Measurements from ENCODE around the gene KPNA3. TPM values are rescaled to one million over a fixed set of nuclear protein-coding genes. Genes with fewer than 3 reads are reported as not detected.

Gene KPNA3
- total and polyA plus RNA-seq, 2 donors (not counting 3 experiments of a cell fraction or from before 2014, with no cell fraction given) = 19.6 to 60.4 TPM

DNA sequence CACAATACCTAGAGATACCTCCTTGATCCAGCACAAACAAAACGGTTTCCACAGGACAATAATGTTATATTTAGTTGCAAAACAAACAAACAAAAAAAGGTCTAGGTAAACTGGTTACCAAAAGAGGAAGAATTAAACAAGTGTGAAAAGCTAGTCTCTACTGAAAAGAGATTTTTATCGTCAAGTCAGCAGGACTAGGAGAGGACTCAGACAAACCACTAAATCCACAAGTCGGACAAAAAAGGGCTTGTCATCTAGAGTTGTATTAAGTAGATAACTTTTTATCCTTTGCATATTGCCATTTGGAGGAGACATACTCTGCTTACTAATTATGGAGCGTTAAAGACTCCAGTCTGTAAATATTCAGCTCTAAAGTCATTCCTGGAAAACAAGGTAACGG, 9.9 kb upstream of the KPNA3 start:
- CTCF ChIA-PET = no interaction called here
- no peak overlapping the region for H3K27ac ChIP-seq (ENCODE audit: insufficient read depth, low read depth, low read length)
- H3K79me2 ChIP-seq (ENCODE audit: control insufficient read depth, insufficient read depth, low read length) = no peaks in the 10 kb centered on the region
- H2AFZ ChIP-seq (ENCODE audit: low read depth, low read length) = no peak overlapping the region
- no peaks in the 10 kb centered on the region for H3K9me3 ChIP-seq (replicated peaks; ENCODE audit: control insufficient read depth, insufficient read depth, low read length)
- POLR2A ChIA-PET = no interaction called here
- no TSS peak for BruUV-seq (replicated peaks)
- no peaks in the 10 kb centered on the region for H3K36me3 ChIP-seq (ENCODE audit: control insufficient read depth in 2 of 2, extremely low read depth in 1 of 2, insufficient read depth in 2 of 2, low read length in 2 of 2)
- no peaks in the 10 kb centered on the region for H3K4me1 ChIP-seq (ENCODE audit: control insufficient read depth, extremely low read depth, insufficient read depth, low read length)
- DNase-seq (ENCODE audit: low read depth, low spot score) (no peak), FAIRE-seq (no peak)
- no peak overlapping the region for H3K4me2 ChIP-seq (ENCODE audit: insufficient read depth, low read length)
- dilution Hi-C loops (cut with MboI; ENCODE audit: extremely low pct_ligation_motif_present, low sequenced_read_pairs) = no loop called here
- H4K20me1 ChIP-seq (replicated peaks; ENCODE audit: control insufficient read depth, extremely low read depth, insufficient read depth, low read length) = no peaks in the 10 kb centered on the region
- TF ChIP-seq, protein P1, sequence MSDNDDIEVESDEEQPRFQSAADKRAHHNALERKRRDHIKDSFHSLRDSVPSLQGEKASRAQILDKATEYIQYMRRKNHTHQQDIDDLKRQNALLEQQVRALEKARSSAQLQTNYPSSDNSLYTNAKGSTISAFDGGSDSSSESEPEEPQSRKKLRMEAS (IDR thresholded peaks at IDR 0.05; ENCODE audit: insufficient read depth, insufficient read length) = no peak
- TF ChIP-seq, protein P2, sequence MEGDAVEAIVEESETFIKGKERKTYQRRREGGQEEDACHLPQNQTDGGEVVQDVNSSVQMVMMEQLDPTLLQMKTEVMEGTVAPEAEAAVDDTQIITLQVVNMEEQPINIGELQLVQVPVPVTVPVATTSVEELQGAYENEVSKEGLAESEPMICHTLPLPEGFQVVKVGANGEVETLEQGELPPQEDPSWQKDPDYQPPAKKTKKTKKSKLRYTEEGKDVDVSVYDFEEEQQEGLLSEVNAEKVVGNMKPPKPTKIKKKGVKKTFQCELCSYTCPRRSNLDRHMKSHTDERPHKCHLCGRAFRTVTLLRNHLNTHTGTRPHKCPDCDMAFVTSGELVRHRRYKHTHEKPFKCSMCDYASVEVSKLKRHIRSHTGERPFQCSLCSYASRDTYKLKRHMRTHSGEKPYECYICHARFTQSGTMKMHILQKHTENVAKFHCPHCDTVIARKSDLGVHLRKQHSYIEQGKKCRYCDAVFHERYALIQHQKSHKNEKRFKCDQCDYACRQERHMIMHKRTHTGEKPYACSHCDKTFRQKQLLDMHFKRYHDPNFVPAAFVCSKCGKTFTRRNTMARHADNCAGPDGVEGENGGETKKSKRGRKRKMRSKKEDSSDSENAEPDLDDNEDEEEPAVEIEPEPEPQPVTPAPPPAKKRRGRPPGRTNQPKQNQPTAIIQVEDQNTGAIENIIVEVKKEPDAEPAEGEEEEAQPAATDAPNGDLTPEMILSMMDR (IDR thresholded peaks at IDR 0.05; ENCODE audit: extremely low read depth in 1 of 2, insufficient read depth in 1 of 2, low read depth in 1 of 2, low read length in 2 of 2) = no peak
- TF ChIP-seq FOS (IDR thresholded peaks at IDR 0.05; ENCODE audit: borderline replicate concordance, insufficient read depth, low read length) (no peak), GATA2 (IDR thresholded peaks at IDR 0.05; ENCODE audit: insufficient read depth, insufficient read length, low read depth, low read length) (no peak), JUN (IDR thresholded peaks at IDR 0.05; ENCODE audit: borderline replicate concordance, insufficient read depth, insufficient read length, low read depth) (no peak), EZH2 (IDR thresholded peaks at IDR 0.05; ENCODE audit: borderline replicate concordance, low read depth, low read length, severe bottlenecking) (no peak), POLR2AphosphoS5 (IDR thresholded peaks at IDR 0.05; ENCODE audit: insufficient read depth, low read depth, low read length) (no peak), MYC (IDR thresholded peaks at IDR 0.05; ENCODE audit: low read depth, low read length) (no peak), POLR2A (IDR thresholded peaks at IDR 0.05; ENCODE audit: low read depth, low read length) (no peak)
- H3K9ac ChIP-seq (replicated peaks; ENCODE audit: extremely low read depth, insufficient read depth, low read length) = no peak overlapping the region
- peaks cover 5 to 7% of the 10 kb centered on the region in 2 experiments for H3K27me3 ChIP-seq (ENCODE audit: control insufficient read depth in 2 of 2, insufficient read depth in 2 of 2, low read length in 2 of 2)
- H3K4me3 ChIP-seq (replicated peaks in 1 of 3; ENCODE audit: insufficient read depth in 1 of 3, low read depth in 1 of 3, low read length in 3 of 3) = no peak overlapping the region
- H3K9me1 ChIP-seq (replicated peaks; ENCODE audit: control insufficient read depth, extremely low read depth, insufficient read depth, low read length) = no peaks in the 10 kb centered on the region
- intact Hi-C loops (cut with micrococcal nuclease) = no loop called here
